Neuronal stem cell (in vitro differentiated cells): ENCODE measurements around the gene ERP27.

Experiments
- DNase-seq: peaks from one replicate; pipeline ENCODE4 v3.0.0-alpha.2; 2013; ENCODE audit warnings: low spot score
- H2AFZ ChIP-seq: one replicate; pipeline ENCODE4 v1.6.1; 2013; ENCODE audit warnings: mild to moderate bottlenecking, low read length, inconsistent platforms
- H2AK5ac ChIP-seq: 2 replicates; pipeline ENCODE4 v1.6.1; 2013; ENCODE audit warnings: low read depth, mild to moderate bottlenecking, inconsistent platforms, low read length, moderate library complexity, mixed read lengths
- H2BK120ac ChIP-seq: 2 replicates; pipeline ENCODE4 v1.6.1; 2013; ENCODE audit warnings: low read depth, mild to moderate bottlenecking, inconsistent platforms, low read length, moderate library complexity, mixed read lengths
- H2BK12ac ChIP-seq: one replicate; pipeline ENCODE4 v1.6.1; 2013; ENCODE audit warnings: low read length, inconsistent platforms
- H2BK15ac ChIP-seq: 2 replicates; pipeline ENCODE4 v1.6.1; 2013; ENCODE audit warnings: mild to moderate bottlenecking, low read length, inconsistent platforms, mixed read lengths
- H2BK5ac ChIP-seq: one replicate; pipeline ENCODE4 v1.6.1; 2013; ENCODE audit warnings: inconsistent platforms, mild to moderate bottlenecking, low read length, moderate library complexity
- H3K14ac ChIP-seq: one replicate; pipeline ENCODE4 v1.6.1; 2013; ENCODE audit warnings: low read length, inconsistent platforms
- H3K18ac ChIP-seq: 2 replicates; pipeline ENCODE4 v1.6.1; 2013; ENCODE audit warnings: low read length, inconsistent platforms
- H3K23ac ChIP-seq: 2 replicates; pipeline ENCODE4 v1.6.1; 2013; ENCODE audit warnings: low read depth, mild to moderate bottlenecking, mixed read lengths, low read length, inconsistent platforms; ENCODE audit not compliant: poor library complexity
- H3K27ac ChIP-seq: replicated peaks from 3 replicates; pipeline ENCODE4 v1.5.1; 2013; ENCODE audit warnings: low read length, inconsistent platforms
- H3K27me3 ChIP-seq, 3 experiments: 2 replicates each; pipeline ENCODE4 v1.6.1; 2013; ENCODE audit warnings: low read length in 3 of 3, mild to moderate bottlenecking in 2 of 3, inconsistent platforms in 1 of 3, low read depth in 1 of 3, mixed read lengths in 1 of 3, moderate library complexity in 1 of 3; ENCODE audit not compliant: control insufficient read depth in 3 of 3, insufficient read depth in 3 of 3
- H3K36me3 ChIP-seq, 2 donors: replicated peaks in 1 of 2; 2 replicates each; pipeline ENCODE4 v1.6.1; 2013; ENCODE audit warnings: low read length in 2 of 2; ENCODE audit not compliant: control insufficient read depth in 2 of 2, insufficient read depth in 2 of 2
- H3K4ac ChIP-seq: 2 replicates; pipeline ENCODE4 v1.6.1; 2013; ENCODE audit warnings: inconsistent platforms, mild to moderate bottlenecking, low read length, moderate library complexity
- H3K4me1 ChIP-seq, 2 donors: 1 replicate in 1 of 2; 2 replicates in 1 of 2; pipeline ENCODE4 v1.6.1; 2013; ENCODE audit warnings: low read length in 2 of 2, low read depth in 1 of 2; ENCODE audit not compliant: control insufficient read depth in 2 of 2, insufficient read depth in 1 of 2
- H3K4me2 ChIP-seq: one replicate; pipeline ENCODE4 v1.6.1; 2013; ENCODE audit warnings: mild to moderate bottlenecking, low read length, inconsistent platforms; ENCODE audit not compliant: insufficient read depth, poor library complexity, severe bottlenecking
- H3K4me3 ChIP-seq, 2 donors: 2 replicates each; pipeline ENCODE4 v1.5.1; 2013; ENCODE audit warnings: low read length in 2 of 2, mild to moderate bottlenecking in 2 of 2, inconsistent platforms in 1 of 2, moderate library complexity in 1 of 2
- H3K79me1 ChIP-seq: one replicate; pipeline ENCODE4 v1.6.1; 2013; ENCODE audit warnings: low read depth, mild to moderate bottlenecking, inconsistent platforms, low read length, moderate library complexity
- H3K9ac ChIP-seq: one replicate; pipeline ENCODE4 v1.6.1; 2013; ENCODE audit warnings: mild to moderate bottlenecking, low read depth, low read length, inconsistent platforms; ENCODE audit not compliant: poor library complexity
- H3K9me3 ChIP-seq, 2 donors: replicated peaks in 1 of 2; 2 replicates each; pipeline versions ENCODE3 to v1.6.1; 2013; ENCODE audit warnings: low read length in 2 of 2, mild to moderate bottlenecking in 2 of 2, inconsistent platforms in 1 of 2, low read depth in 1 of 2, mixed read lengths in 1 of 2, moderate library complexity in 1 of 2; ENCODE audit not compliant: control insufficient read depth in 2 of 2, insufficient read depth in 1 of 2
- H4K8ac ChIP-seq: one replicate; pipeline ENCODE4 v1.6.1; 2013; ENCODE audit warnings: low read depth, mild to moderate bottlenecking, inconsistent platforms, low read length, moderate library complexity
- H4K91ac ChIP-seq: one replicate; pipeline ENCODE4 v1.6.1; 2013; ENCODE audit warnings: low read length, low read depth, mild to moderate bottlenecking, inconsistent platforms; ENCODE audit not compliant: poor library complexity
- WGBS, 2 donors: extraction: QIAGEN DNeasy Blood & Tissue Kit; methylation state at CpG; one replicate each; pipeline ENCODE4 v1.1.7; 2013; ENCODE audit warnings: missing lambda C conversion rate in 2 of 2, mixed read lengths in 1 of 2; ENCODE audit not compliant: insufficient read length in 2 of 2, insufficient replicate concordance in 1 of 2; ENCODE audit errors: extremely low coverage in 2 of 2; 5-methylcytosine and 5-hydroxymethylcytosine counted together

The ERP27 gene

DNA sequence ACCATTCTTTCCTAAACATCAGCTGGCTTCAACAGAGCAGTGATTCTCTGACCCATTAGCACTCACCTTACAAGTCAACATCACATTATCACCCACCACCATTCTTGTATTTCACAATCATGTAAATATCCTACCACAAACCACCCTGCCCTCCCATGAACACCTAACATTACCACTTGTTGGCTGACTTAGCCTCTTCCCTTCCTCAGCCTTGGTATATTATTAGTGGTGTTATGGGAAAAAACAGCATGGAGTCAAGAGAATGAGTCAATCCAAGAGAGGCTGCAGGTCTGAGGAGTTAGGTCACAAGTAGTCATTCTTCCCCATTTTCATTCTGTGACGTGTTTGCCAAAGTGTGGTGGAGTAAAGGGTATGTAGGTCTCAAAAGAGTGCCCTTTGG is 30.4 kb downstream of the ERP27 start:
- H3K4ac ChIP-seq: no peak overlapping the region
- H2BK120ac ChIP-seq: no peak overlapping the region
- no peak overlapping the region for H2BK5ac ChIP-seq
- no peak overlapping the region for H3K27ac ChIP-seq
- no peak overlapping the region for H2AFZ ChIP-seq
- H2BK12ac ChIP-seq: no peak overlapping the region
- no peaks in the 10 kb centered on the region for H3K27me3 ChIP-seq
- H3K14ac ChIP-seq: no peak overlapping the region
- H3K79me1 ChIP-seq: no peaks in the 10 kb centered on the region
- no peak overlapping the region for H2BK15ac ChIP-seq
- no peak overlapping the region for H3K9ac ChIP-seq
- no peak overlapping the region for H2AK5ac ChIP-seq
- no peaks in the 10 kb centered on the region for H3K36me3 ChIP-seq
- H3K9me3 ChIP-seq: no peaks in the 10 kb centered on the region
- no peak overlapping the region for H4K91ac ChIP-seq
- DNase-seq: no peak
- no peak overlapping the region for H4K8ac ChIP-seq
- H3K18ac ChIP-seq: no peak overlapping the region
- H3K23ac ChIP-seq: no peak overlapping the region
- H3K4me2 ChIP-seq: no peak overlapping the region
- WGBS, 2 donors: no CpG with 5 or more reads among the region's 1 CpG
- H3K4me3 ChIP-seq: no peak overlapping the region
- no peaks in the 10 kb centered on the region for H3K4me1 ChIP-seq

DNA sequence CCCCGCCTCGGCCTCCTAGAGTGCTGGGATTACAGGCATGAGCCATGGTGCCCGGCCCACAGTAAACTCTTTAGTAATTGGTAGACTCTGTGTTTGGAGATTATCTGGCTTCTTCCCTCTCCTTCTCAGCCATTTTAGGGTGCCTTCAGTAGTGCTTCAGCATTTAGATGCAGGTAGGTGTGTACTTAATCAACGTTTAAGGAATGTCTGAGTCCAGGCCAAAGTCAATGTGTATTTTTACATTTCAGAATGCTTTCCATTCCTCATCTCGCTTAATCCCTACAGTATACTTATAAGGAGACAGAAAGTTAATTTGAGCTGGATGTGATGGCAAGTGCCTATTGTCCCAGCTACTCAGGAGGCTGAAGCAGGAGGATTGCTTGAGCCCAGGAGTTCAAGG is 32.2 kb downstream of the ERP27 start:
- no peak overlapping the region for H2BK12ac ChIP-seq
- no peak overlapping the region for H3K9ac ChIP-seq
- DNase-seq: no peak
- no peak overlapping the region for H3K4me3 ChIP-seq
- no peaks in the 10 kb centered on the region for H3K4me1 ChIP-seq
- no peaks in the 10 kb centered on the region for H3K27me3 ChIP-seq
- no CpG with 5 or more reads among the region's 5 CpGs for WGBS, 2 donors
- no peak overlapping the region for H4K8ac ChIP-seq
- H4K91ac ChIP-seq: no peak overlapping the region
- no peak overlapping the region for H3K23ac ChIP-seq
- H3K4ac ChIP-seq: no peak overlapping the region
- no peak overlapping the region for H3K14ac ChIP-seq
- H3K9me3 ChIP-seq: no peaks in the 10 kb centered on the region
- H2BK5ac ChIP-seq: no peak overlapping the region
- no peak overlapping the region for H2AK5ac ChIP-seq
- H3K79me1 ChIP-seq: no peaks in the 10 kb centered on the region
- no peak overlapping the region for H2AFZ ChIP-seq
- H2BK15ac ChIP-seq: no peak overlapping the region
- H3K36me3 ChIP-seq: no peaks in the 10 kb centered on the region
- no peak overlapping the region for H3K27ac ChIP-seq
- no peak overlapping the region for H3K4me2 ChIP-seq
- H2BK120ac ChIP-seq: no peak overlapping the region
- H3K18ac ChIP-seq: no peak overlapping the region

DNA sequence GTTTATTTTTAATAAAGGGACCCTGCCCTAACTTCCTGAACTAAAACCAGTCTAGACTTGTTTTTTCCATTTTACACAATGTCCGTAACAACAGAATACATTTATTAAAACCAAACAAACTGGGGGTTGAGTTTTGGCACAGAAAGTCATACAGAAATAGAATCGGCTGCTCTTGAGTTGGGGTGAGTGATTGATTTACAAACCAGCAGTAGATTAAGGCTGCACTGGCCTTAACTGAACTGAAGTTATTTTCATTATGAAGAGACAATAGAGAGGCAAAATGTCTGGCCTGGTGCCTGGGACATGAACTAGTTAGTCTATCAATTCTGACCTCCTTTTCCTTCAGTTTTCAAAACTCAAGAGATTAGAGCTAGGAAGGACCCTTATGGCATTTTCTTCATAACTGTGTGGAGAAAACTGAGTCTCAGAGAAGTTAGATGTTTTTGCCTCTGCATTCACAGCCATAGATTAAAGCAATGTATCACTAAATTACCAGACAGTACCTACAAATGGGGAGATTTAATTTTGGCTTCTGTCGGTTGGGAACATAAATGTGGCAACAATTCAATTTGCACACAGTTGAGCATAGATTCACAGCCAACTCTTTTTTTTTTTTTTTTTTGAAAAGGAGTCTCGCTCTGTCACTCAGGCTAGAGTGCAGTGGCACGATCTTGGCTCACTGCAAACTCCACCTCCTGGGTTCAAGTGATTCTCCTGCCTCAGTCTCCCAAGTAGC is 32.9 kb downstream of the ERP27 start:
- no peak overlapping the region for H4K91ac ChIP-seq

DNA sequence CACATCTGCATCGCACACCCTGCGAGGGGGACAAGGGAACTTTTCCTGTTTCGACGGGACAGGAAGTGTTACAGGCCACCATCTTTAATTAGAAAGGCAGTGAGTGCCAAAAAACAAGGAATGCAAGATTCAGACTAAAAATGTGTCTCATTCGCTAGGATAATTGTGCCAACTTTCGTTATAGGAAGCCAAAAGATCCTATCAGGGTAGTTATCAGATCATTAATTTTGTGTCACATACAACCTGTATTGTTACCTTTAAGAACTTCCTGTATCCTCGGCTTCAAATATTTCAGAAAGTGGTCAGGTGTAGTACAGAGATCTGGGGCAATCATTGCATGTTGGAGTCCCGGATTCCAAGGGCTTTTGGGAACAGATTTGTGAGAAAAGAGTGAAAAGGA is 33.5 kb downstream of the ERP27 start:
- Histone ChIP-seq H2BK15ac (no peak overlapping the region), H2BK5ac (no peak overlapping the region), H3K4me2 (no peak overlapping the region), H4K91ac (no peak overlapping the region), H2BK12ac (no peak overlapping the region), H3K4me3 (no peak overlapping the region), H3K36me3 (no peaks in the 10 kb centered on the region), H2AK5ac (no peak overlapping the region), H3K9ac (no peak overlapping the region), H3K23ac (no peak overlapping the region), H3K4me1 (no peaks in the 10 kb centered on the region), H3K14ac (no peak overlapping the region), H2AFZ (no peak overlapping the region), H3K27me3 (no peaks in the 10 kb centered on the region), H4K8ac (no peak overlapping the region), H3K4ac (no peak overlapping the region), H3K27ac (no peak overlapping the region), H3K9me3 (no peaks in the 10 kb centered on the region), H2BK120ac (no peak overlapping the region), H3K79me1 (no peaks in the 10 kb centered on the region), H3K18ac (no peak overlapping the region)
- WGBS, 2 donors: no CpG with 5 or more reads among the region's 8 CpGs
- DNase-seq: no peak

More for the DNA sequence above, 32.9 kb downstream of the ERP27 start:
- Histone ChIP-seq H3K79me1 (no peaks in the 10 kb centered on the region), H3K9me3 (no peaks in the 10 kb centered on the region), H3K9ac (no peak overlapping the region), H3K4me1 (no peaks in the 10 kb centered on the region), H3K4ac (no peak overlapping the region), H3K4me2 (no peak overlapping the region), H3K36me3 (no peaks in the 10 kb centered on the region), H2AK5ac (no peak overlapping the region), H3K27ac (no peak overlapping the region), H3K27me3 (no peaks in the 10 kb centered on the region), H3K23ac (no peak overlapping the region), H2BK5ac (no peak overlapping the region), H2AFZ (no peak overlapping the region), H3K14ac (no peak overlapping the region), H2BK120ac (no peak overlapping the region), H2BK15ac (no peak overlapping the region), H4K8ac (no peak overlapping the region), H3K4me3 (no peak overlapping the region), H2BK12ac (no peak overlapping the region), H3K18ac (no peak overlapping the region)
- no CpG with 5 or more reads among the region's 5 CpGs for WGBS, 2 donors
- no peak for DNase-seq
